Fibroblast of skin of right biceps (primary cell): Measurements from ENCODE around the gene AGRN.
"Not testable (repeated sequence)": the region's sequence is repeated elsewhere in the genome, so short reads cannot be mapped to it uniquely, and the experiment has no call there.

ENCODE experiments used
- DNase-seq: peaks from one replicate; pipeline ENCODE4 v3.0.0-alpha.2; 2013

Gene AGRN

DNA sequence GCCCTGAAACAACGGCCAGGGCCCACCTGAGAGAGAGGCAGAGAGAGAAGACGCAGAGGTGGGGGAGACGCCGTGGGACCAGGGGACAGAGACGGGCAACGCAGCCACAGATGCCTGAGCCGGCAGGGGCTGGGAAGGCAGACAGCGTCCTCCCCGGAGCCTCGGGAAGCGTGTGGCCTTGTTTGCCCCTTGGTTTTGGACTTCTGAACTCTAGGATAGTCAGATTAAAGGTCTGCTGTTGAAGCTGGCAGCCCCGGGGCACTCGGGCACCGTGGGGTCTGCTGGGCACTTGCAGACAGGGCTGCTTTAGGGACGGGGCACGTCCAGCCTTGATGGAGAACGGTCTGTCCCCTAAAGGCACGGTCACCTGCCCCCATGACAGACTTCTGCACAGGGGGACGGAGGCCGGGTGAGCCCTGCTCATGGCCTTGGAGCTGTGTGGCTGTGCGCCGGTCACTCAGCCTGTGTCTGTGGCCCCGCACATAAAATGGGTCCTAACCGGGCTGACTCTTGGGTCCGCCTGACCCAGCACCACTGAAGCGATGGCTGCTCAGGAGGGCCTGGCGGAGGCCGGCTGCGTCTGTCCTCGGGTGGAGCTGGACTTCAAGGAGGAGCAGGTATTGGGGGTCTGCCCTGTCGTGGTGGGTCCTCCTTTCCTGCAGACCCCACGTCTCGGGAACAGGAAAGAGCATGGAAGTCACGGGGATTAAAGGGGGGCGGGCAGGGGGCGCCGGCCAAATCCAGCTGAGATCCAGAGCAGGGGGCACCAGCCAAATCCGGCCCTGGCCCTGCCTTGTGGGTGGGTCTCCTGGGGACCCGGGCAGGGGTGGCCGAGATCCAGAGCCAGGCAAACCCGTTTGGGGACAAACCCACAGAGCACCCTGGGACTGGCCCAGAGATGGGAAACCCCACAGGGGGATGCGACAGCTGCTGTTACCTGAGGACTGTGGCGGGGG lies 63.8 kb downstream of the AGRN start:
- no peak for DNase-seq

DNA sequence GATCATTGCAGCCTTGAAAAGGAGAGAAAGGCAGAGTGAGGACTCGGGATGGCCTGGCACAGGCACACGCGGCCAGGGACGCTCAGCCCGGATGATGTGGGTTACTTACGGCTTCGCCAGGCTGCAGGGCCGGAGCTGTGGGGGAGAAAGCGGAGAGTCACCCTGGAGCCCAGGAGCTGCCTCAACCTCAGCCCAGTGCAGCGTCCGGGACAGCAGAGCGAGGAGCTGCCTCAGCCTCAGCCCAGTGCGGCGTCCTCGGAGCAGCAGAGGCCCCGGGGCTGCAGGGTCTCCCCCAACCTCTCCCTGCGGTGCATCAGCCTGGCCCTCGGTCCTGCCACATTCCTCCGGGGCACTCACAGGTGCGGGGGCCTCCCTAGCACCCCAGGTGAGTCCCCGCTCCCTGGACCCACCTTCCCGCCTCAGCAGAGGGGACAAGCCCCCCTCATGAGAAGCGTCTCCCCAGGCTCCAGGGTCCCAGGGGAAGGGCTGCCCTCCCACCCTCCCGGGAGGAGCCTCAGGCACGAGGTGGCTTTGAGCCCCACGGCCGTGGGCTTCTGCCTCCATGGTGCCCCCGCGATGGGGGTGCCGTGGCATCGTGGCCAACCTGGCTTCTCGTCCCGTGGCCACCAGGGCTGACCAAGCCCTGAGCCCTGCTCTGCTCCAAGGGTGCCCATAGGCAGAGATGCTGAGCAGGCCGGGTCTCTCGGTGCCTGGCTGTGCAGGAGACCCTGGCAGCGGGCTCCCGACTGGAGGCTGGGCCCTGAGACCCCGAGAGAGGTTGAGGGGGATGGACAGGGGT lies 64.7 kb downstream of the AGRN start:
- DNase-seq, result no peak

DNA sequence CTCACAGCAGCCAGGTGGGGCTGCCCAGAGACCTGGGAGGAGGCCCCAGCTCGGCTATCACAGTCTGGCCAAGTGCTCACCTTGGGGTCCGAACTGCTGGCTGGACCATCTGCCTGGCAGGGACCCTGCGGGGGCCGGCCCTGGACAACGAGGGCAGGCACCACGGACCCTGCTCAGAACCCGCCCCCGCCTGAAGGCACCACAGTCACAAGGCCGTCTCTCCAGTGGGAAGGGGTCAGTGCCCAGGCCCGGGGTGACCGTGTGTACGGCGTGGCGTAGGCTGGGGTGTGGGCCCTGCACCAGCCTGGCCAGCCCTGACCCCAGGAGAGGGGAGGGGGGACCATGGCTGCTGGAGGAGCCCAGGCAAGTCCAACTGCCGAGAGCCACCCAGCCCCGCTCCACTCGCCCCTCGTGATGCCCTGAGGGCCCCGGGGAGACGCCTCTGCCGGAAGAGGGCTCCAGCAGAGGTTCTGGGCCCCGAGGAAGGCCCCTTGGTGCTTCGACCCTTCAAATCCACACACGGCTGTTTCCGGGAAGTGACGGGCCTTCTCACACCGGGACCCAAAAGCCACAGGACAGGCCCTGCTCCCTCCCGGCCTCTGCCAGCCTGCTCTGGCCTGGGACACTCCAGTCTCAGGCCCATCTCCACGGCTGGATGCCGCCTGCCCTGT lies 65.4 kb downstream of the AGRN start:
- no peak for DNase-seq

DNA sequence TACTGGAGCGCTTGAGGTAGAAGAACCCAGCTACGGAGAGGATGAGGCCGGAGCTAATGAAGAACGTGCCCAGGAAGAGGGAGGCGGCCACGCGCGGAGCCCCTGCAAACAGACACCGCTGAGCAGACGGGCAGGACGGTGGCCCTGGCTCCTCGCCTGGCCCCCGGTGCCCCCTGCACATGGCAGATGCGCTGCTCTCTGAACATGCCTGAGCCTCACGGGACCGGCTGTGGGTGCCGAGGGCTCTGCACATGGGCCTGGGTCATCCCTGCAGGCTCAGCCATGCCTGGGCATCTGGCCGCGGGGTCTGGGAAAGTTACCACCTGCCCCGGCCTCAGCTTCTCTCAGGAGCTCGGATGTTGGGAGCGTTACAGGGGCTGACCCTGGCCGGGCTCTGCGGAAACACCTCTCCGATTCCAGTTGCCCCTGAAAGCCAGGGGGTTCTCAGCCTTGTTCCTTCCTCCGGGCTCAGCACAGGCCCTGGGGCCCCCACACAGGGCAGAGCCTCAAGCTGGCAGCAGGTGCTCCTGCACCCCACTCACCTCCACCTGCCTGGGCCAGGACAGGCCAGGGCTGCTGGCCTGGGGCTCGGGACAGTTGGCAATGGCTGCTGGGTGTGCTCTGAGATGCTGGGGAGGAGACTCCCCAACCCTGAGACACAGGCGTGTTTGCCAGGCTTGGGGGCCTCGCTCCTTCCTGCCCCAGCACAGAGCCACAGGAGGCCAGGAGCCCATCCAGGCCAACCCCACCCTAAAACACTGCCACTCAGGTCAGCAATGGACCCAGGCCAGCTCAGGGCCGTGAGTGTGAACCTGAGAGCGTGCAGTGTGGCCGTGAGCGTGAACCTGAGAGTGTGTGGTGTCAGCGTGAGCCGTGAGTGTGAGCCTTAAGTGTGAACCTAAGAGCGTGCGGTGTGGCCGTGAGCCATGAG lies 66.3 kb downstream of the AGRN start:
- no peak for DNase-seq

DNA sequence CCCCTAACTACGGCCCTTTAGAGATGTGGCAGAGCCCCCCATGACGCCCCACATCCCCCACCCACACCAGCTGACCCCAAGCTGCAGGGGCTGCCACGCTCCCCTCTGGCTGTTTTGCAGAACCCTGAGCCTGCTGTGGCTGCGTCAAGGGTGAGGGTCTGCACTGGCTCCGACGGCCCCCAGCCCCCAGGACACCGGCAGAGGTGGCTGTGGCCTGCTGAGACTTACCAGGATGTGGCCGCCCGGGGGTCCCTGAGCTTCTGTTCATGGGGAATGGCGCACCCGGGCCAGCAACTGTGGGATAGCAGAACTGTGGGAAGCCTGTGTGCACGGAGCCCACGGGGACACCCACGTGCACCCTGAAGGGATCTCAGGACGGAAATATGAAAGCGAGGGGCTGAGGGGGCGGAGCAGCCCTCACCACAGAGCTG lies 67.0 kb downstream of the AGRN start:
- no peak for DNase-seq

DNA sequence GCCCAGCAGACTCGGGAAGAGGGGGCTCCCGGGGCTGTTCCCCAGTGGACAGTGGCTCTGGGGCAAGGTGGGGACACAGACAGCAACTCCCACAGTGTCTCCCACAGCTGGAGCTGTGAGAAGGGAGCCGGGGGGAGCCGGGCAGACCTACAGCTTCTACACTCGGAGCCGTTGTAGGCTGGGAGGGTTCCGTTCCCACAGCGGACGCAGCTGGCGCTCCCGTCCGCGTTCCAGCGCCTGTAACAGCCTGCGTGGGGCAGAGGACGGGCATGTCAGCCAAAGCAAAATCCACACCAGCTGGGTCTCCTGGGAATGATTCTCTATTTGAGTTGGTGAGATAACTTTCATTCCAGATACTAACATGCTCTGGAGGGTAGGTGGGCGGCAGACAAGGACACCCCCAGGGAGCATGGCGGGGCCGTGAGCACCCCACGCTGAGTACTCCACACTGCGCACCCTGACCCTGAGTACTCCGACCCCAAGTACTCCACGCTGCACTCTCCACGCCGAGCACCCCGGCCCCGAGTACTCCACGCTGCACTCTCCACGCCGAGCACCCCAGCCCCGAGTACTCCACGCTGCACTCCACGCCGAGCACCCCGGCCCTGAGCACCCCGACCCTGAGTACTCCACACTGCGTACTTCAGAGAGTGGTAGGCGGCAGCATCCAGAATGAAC lies 67.6 kb downstream of the AGRN start:
- no peak for DNase-seq

DNA sequence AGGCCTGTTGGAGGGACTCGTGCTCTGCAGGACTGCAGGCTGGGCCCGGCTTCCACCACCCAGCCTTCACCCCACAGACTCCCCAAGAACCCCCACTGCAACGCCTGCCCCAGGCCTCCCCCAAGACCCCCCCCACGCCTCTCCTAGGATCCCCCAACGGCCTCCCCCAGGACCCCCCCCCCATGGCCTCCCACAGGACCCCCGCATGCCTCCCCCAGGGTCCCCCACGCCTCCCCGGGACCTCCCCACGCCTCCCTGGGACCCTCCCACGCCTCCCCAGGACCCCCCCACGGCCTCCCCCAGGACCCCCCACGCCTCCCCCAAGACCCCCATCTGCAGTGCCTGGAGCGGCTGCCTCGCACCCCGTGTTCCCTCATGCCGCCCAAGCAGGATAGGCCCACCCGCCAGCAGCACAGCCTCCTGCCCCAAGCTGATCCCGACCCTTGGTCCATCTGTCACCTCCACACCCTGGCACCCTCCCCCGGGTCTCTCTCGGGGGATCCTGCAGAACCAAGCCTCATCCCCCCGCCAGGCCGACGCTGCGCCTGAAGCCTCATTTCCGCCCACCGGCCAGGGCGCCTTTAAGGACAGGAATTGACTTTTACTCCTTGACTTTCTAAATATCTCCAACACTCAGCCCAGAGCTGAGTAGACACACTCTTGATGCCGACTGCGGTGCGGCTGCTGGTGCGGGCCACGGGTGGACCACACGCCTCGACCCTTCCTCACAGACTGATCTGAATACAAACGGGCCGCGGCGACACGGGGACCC lies 68.3 kb downstream of the AGRN start:
- DNase-seq, result no peak

DNA sequence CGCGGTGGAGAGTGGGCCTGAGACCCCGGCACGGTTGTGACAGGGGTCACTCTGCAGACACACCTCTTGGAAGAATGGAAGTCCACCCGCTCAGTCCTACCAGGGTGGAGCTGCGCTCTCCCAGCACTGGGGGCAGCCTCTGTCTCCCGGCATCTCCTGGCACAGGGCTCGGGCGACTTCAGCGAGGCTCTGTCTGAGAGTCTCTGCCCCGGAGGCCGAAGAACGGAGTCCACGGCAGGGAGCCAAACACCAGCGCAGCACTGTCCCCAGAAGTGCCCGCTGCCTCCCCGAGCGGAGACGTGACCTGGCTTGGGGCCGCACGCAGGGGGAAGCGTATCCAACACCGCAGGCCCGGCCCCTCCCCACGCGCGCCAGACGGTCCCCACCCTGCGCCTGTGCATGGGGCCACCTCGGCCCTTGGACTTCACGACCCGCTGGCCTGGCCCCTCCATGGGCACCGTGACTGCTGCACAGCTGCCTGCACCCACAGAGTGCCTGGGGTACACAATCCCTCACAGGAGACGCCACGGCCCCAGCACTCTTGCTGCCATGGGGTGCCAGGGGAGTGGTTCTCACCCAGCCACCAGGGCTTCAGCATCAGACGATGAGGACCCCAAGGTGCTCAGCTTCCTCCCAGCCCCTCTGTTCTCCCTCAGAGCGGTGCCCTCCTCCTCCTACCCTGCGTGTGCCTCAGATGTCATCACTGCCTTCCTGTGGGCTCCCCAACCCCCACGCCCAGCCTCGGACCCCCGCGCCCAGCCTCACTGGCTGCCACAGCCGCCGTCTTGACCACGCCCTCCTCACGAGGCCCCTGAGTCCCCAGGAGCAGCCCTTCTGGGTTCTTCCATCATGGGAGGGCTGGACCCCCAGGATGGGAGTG lies 69.1 kb downstream of the AGRN start:
- DNase-seq, result no peak

DNA sequence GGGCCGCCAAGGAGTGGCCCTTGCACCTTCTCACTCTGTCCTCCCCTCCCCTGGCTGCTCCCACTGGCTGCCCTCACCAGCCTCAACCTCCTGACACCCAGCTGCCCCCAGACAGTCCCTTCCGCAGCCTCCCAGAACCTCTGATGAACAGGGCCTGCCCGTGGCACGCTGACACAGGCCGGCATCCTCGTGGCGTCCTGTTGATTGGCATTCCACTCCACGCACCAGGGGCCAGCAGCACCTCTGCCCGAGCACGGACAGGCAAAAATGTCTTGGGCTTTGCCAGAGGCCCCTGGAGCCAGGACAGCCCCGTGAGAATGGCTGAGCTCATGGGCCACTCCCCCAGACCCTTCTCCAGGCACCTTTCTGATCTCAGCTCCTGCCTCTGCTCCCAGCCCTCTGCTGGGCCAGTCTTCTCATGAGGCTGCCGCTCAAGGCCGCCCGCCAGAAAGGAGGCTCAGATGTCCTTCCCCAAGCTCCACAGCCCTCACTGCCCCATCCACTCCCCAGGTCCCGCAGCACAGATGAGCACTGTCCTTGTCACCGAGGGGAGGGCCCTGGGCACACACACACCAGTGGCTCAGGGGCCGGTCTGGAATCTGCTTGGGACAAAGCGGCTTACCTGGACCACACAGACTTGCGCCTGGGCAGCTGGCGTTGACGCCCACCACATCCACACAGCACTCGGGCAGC lies 70.0 kb downstream of the AGRN start:
- no peak for DNase-seq

DNA sequence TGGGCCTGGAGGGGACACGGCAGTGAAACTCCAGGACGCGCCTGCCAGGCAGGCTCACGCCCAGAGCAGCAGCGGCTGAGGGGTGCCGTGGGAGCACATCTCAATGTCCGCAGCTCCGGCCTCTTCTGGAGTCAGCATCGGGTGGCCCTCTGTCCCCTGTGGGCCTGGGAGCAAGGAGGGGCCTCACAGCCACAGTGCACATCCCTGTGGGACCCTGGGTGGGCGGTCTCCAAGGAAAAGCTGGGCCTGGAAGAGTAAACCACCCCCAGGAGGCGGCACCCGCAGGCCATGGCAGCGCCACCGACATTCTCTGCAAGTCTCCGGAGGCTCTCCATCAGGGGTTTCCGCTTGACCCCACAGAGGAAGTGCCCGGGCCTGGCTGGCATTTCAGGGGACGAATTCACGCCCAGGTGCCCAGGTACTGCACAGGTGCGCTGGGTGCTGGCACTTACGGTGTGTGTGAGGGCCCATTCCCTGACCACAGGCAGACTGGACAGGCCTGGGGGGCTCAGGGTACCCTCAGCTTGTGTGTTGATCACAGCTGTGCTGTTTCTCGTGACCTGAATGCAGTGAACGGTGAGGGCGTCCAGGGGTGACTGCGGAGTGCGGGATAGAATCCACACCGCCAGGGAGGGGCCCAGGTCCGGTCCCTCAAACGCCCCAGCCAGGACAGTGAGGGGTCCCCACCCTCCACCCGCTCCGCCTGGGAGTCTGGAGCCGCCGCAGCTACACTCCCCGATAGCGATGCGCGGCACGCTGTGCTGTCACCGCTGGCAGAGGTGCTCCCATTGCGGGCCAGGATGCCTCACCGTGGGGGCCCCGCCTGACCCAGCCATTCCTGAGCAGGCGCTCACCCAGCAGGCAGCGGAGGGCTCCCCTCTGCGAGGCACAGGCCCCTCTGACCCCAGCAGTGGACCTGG lies 70.8 kb downstream of the AGRN start:
- DNase-seq, result no peak

DNA sequence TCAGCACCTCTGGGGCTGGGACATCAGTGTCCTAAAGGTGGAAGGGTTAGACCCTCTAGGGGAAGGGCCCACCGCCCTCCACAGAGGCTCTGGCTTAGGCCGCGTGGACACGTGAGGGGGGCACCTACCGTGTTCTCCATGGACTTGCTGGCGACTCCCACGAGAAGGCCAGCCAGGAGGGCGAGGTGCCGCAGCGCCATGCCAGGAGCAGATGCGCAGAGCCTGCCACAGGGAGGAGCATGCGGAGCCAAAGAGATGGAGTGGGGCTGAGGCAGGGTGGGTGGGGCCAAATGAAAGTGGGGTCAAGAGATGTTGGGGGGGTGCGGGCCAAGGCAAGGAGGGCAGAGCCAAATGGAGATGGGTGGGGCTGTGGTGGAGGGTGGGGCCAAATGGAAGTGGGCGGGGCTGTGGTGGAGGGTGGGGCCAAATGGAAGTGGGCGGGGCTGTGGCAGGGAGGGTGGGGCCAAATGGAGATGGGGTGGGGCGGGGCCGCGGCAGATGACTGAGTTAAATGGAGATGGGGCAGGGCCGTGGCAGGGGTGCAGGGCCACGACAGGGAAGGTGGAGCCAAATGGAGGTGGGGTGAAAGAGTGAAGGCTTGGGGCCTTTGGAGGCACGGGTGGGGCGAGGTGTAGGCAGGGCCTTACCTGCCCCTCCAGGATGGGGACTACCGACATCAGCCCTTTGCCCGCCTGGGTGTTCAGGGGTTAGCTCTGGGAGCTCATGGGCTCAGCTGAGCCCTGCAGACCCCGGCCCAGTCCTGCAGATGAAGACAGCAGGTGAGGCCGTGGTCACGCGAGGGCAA lies 71.6 kb downstream of the AGRN start:
- no peak for DNase-seq

DNA sequence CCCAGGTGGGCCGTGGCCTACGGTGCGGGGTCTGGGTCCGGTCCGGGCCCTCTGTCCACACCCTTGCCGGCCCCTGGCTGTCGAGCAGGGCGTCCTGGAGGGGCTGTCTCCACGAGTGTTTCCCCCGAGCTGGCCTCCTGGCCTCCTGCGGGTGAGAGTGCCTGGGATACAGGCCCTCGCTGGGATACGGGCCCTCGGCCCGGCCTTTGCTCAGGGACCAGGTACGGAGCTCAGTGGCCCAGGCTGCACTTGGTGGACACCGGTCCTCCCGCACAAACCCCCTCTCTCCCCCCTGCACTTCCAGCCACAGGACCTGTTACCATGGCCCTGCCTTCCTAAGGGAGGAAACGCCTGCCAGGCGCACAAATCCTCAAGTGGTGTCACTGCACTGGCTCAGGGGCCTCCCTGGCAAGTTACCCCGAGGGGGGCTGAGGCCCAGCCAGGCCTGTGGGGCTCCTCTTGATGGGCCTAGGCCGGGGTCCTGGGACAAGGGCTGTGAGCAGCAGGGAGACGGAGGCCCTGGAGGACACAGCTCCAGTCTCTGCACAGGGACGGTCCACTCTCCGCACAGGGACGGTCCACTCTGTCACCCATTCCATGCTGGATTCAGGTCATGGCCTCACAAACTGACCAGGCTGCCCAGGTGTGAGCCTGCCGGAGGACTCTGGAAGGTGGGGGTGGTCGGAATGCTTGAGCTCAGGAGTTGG lies 72.4 kb downstream of the AGRN start:
- DNase-seq, result no peak

DNA sequence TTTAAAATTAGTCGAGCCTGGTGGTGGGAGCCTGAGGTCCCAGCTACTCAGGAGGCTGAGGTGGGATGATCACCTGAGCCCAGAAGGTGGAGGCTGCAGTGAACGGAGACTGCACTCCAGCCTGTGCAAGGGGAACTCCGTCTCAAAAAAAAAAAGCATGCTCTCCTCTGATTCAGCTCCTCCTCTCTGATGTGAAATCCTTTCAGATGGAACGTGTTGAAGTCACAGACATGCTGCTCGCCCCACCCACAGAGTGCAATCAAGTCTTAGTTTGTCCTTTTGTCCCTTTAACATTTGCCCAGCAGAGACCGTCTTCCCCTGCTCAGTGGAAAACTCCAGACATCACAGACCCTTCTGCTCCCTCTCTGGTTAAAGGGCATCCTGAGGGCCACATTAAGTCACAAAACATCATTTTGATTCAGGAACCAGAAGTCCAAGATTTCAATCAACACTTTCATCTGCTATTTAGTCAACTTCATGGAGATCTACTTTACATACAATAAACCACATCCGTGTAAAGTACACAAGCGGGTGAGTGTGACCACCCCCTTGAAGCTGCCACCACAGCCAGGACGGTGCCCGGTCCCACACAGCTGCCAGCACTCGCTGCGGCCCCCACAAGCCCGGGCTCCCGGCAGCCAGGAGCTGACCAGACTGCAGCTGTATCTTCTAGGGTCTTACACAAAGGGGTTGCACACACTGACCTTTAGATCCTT lies 73.1 kb downstream of the AGRN start:
- no peak for DNase-seq

DNA sequence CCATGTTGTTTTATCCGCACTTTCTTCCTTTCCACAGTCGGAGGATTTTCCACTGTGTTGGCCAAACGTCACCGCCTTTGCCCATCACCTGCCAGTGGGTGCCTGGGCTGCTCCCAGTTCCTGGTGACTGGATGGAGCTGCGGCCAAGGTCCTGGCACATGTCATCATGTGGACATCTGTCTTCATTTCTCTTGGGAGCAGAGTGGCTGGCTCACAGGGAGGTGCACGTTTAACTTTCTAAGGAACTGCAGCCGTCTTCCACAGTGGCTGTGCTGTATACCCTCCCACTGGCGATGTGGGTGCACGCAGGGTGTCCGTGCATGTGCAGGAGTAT lies 73.7 kb downstream of the AGRN start:
- no peak for DNase-seq

DNA sequence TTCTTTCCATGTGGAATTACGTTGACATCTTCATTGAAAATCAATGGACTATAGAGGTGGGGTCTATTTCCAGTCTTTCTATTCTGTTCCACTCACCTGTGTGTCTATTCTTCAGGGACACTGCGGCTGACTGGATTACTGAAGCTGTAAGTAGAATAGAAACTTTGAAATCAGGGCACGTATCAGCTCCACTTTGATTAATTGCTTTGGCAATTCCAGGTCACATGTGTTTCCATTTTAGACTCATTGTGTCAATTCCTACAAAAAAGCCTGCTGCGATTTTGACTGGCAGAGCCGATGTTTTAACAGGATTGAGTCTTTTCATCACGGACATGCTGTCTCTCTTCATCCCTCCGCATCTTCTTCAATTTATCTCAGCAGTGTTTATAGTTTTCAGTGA lies 75.1 kb downstream of the AGRN start:
- DNase-seq, result no peak

DNA sequence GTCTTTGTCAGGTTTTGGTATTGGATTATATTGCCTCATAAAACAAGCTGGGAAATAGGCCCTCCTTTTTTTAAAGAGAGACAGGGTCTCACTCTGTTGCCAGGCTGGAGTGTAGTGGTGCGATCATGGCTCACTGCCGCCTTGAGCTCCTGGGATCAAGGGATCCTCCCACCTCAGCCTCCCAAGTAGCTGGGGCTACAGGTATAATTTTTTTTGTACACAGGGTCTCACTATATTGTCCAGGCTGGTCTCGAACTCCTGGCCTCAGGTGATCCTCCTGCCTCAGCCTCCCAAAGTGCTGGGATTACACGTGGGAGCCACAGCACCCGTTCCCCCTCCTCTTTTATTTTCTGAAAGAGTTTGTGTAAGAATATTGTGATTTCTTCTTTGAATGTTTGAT lies 76.2 kb downstream of the AGRN start:
- DNase-seq, result not testable (repeated sequence)
